Measurements from ENCODE around the gene CLN5.

GRCh38 chr13:76953968-76954367 lies 37.9 kb upstream of the CLN5 start:
- no peak for TF ChIP-seq ZNF274 (IDR thresholded peaks at IDR 0.05; ENCODE audit: low read depth, low read length)
- no peak for TF ChIP-seq YY1 (IDR thresholded peaks at IDR 0.05; ENCODE audit: insufficient read depth, insufficient read length)
- no peak for TF ChIP-seq SUZ12 (IDR thresholded peaks at IDR 0.05; ENCODE audit: extremely low read depth, insufficient read depth, insufficient read length)

All from NT2/D1 (cell line).